IgD-negative memory B cell (primary cell): ENCODE data around the gene SYNPO2L. TPM values are rescaled to one million over a fixed set of nuclear protein-coding genes. Genes with fewer than 3 reads are reported as not detected.
"Not testable (repeated sequence)": the region's sequence is repeated elsewhere in the genome, so short reads cannot be mapped to it uniquely, and the experiment has no call there.

ENCODE experiments used
- H3K27ac Mint-ChIP-seq, 3 donors: one replicate each; pipeline ENCODE4 v1.8.0; 2020 to 2022; ENCODE audit warnings: mild to moderate bottlenecking in 3 of 3, mixed read lengths in 3 of 3, moderate library complexity in 1 of 3
- H3K27me3 Mint-ChIP-seq: one replicate; pipeline ENCODE4 v1.8.0; 2021; ENCODE audit warnings: mixed read lengths
- H3K36me3 Mint-ChIP-seq: one replicate; pipeline ENCODE4 v1.8.0; 2020; ENCODE audit warnings: mild to moderate bottlenecking, mixed read lengths
- H3K4me1 Mint-ChIP-seq, 3 donors: one replicate each; pipeline ENCODE4 v1.8.0; 2020 to 2022; ENCODE audit warnings: mixed read lengths in 3 of 3, mild to moderate bottlenecking in 1 of 3
- H3K4me3 Mint-ChIP-seq, 4 donors: one replicate each; pipeline ENCODE4 v1.8.0; 2020 to 2022; ENCODE audit warnings: mild to moderate bottlenecking in 4 of 4, mixed read lengths in 4 of 4, moderate library complexity in 3 of 4
- H3K9me3 Mint-ChIP-seq, 3 donors: one replicate each; pipeline ENCODE4 v1.8.0; 2020 to 2021; ENCODE audit warnings: mixed read lengths in 3 of 3, mild to moderate bottlenecking in 1 of 3
- polyA plus RNA-seq: library from polyadenylated mRNA; unstranded; fragments of 300-500 nt; fragmentation: Illumina TruSeq; gene quantifications from one replicate; pipeline ENCODE4 v1.2.3, GENCODE V29; 2021

SYNPO2L gene
- polyA plus RNA-seq = not detected

GRCh38 chr10:73655990-73656298 is at the start of gene SYNPO2L:
Gene SYNPO2L, minus strand, starts transcription at chr10:73656029. Its CDS starts 107 bp downstream, at chr10:73655922.
- Mint-ChIP-seq H3K27me3 (peaks cover 2% of the 10 kb centered on the region), H3K36me3 (no peaks in the 10 kb centered on the region), H3K9me3 (no peaks in the 10 kb centered on the region), H3K4me3 (no peak within 1 kb of the TSS), H3K27ac (peak within 1 kb of the TSS in 1 of 3 donors; percentile 67), H3K4me1 (peaks cover 0 to 2% (median 0%) of the 10 kb centered on the region in 3 donors)

GRCh38 chr10:73703924-73704323 is 48.1 kb upstream of the SYNPO2L start:
- H3K27me3 Mint-ChIP-seq, H3K4me3 Mint-ChIP-seq, H3K36me3 Mint-ChIP-seq, H3K27ac Mint-ChIP-seq, H3K4me1 Mint-ChIP-seq, H3K9me3 Mint-ChIP-seq: not testable (repeated sequence)

GRCh38 chr10:73698819-73699218 is 43.0 kb upstream of the SYNPO2L start:
- H3K36me3 Mint-ChIP-seq, H3K4me3 Mint-ChIP-seq, H3K27ac Mint-ChIP-seq, H3K9me3 Mint-ChIP-seq, H3K4me1 Mint-ChIP-seq, H3K27me3 Mint-ChIP-seq: not testable (repeated sequence)

GRCh38 chr10:73697675-73698159 is 41.9 kb upstream of the SYNPO2L start, which contains the start of gene AGAP5:
Gene AGAP5, minus strand, starts transcription at chr10:73698109. Its CDS starts 354 bp downstream, at chr10:73697755.
- not testable (repeated sequence) for H3K27me3 Mint-ChIP-seq, H3K27ac Mint-ChIP-seq, H3K4me3 Mint-ChIP-seq

GRCh38 chr10:73695302-73695701 is 39.5 kb upstream of the SYNPO2L start:
- H3K4me1 Mint-ChIP-seq, H3K27me3 Mint-ChIP-seq, H3K9me3 Mint-ChIP-seq, H3K27ac Mint-ChIP-seq, H3K4me3 Mint-ChIP-seq, H3K36me3 Mint-ChIP-seq: not testable (repeated sequence)

More at GRCh38 chr10:73697675-73698159, 41.9 kb upstream of the SYNPO2L start, which contains the start of gene AGAP5:
- H3K9me3 Mint-ChIP-seq, H3K4me1 Mint-ChIP-seq, H3K36me3 Mint-ChIP-seq: not testable (repeated sequence)

GRCh38 chr10:73690755-73691154 is 34.9 kb upstream of the SYNPO2L start:
- H3K4me1 Mint-ChIP-seq, H3K27ac Mint-ChIP-seq, H3K27me3 Mint-ChIP-seq, H3K36me3 Mint-ChIP-seq, H3K9me3 Mint-ChIP-seq, H3K4me3 Mint-ChIP-seq: not testable (repeated sequence)

- H3K27ac Mint-ChIP-seq, H3K27me3 Mint-ChIP-seq, H3K36me3 Mint-ChIP-seq, H3K9me3 Mint-ChIP-seq, H3K4me1 Mint-ChIP-seq, H3K4me3 Mint-ChIP-seq: not testable (repeated sequence)
Observed at GRCh38 chr10:73689596-73689995, 33.8 kb upstream of the SYNPO2L start.

- not testable (repeated sequence) for H3K27ac Mint-ChIP-seq, H3K36me3 Mint-ChIP-seq, H3K4me1 Mint-ChIP-seq, H3K9me3 Mint-ChIP-seq, H3K27me3 Mint-ChIP-seq, H3K4me3 Mint-ChIP-seq
Observed at GRCh38 chr10:73687641-73688040, 31.8 kb upstream of the SYNPO2L start.

- not testable (repeated sequence) for H3K27me3 Mint-ChIP-seq, H3K9me3 Mint-ChIP-seq, H3K4me1 Mint-ChIP-seq, H3K36me3 Mint-ChIP-seq, H3K27ac Mint-ChIP-seq, H3K4me3 Mint-ChIP-seq
Observed at GRCh38 chr10:73674546-73674945, 18.7 kb upstream of the SYNPO2L start.

GRCh38 chr10:73668378-73668777 is 12.5 kb upstream of the SYNPO2L start:
- not testable (repeated sequence) for H3K27me3 Mint-ChIP-seq, H3K4me1 Mint-ChIP-seq, H3K9me3 Mint-ChIP-seq, H3K36me3 Mint-ChIP-seq, H3K4me3 Mint-ChIP-seq, H3K27ac Mint-ChIP-seq

GRCh38 chr10:73666153-73666809 is 10.5 kb upstream of the SYNPO2L start:
- H3K36me3 Mint-ChIP-seq, H3K4me1 Mint-ChIP-seq, H3K27me3 Mint-ChIP-seq, H3K4me3 Mint-ChIP-seq, H3K9me3 Mint-ChIP-seq, H3K27ac Mint-ChIP-seq: not testable (repeated sequence)

- H3K27ac Mint-ChIP-seq, H3K9me3 Mint-ChIP-seq, H3K4me1 Mint-ChIP-seq, H3K4me3 Mint-ChIP-seq, H3K27me3 Mint-ChIP-seq, H3K36me3 Mint-ChIP-seq: not testable (repeated sequence)
Observed at GRCh38 chr10:73665581-73665980, 9.8 kb upstream of the SYNPO2L start.

GRCh38 chr10:73664156-73665040 is 8.6 kb upstream of the SYNPO2L start:
- H3K4me3 Mint-ChIP-seq, H3K9me3 Mint-ChIP-seq, H3K27me3 Mint-ChIP-seq, H3K4me1 Mint-ChIP-seq, H3K36me3 Mint-ChIP-seq, H3K27ac Mint-ChIP-seq: not testable (repeated sequence)

GRCh38 chr10:73663621-73664020 is 7.8 kb upstream of the SYNPO2L start:
- H3K36me3 Mint-ChIP-seq, H3K27ac Mint-ChIP-seq, H3K27me3 Mint-ChIP-seq, H3K4me3 Mint-ChIP-seq, H3K4me1 Mint-ChIP-seq, H3K9me3 Mint-ChIP-seq: not testable (repeated sequence)

- not testable (repeated sequence) for H3K9me3 Mint-ChIP-seq, H3K27ac Mint-ChIP-seq, H3K27me3 Mint-ChIP-seq, H3K4me3 Mint-ChIP-seq, H3K4me1 Mint-ChIP-seq, H3K36me3 Mint-ChIP-seq
Observed at GRCh38 chr10:73662705-73663104, 6.9 kb upstream of the SYNPO2L start.
